Measurements from ENCODE around the gene AKAP6. TPM values are rescaled to one million over a fixed set of nuclear protein-coding genes. Genes with fewer than 3 reads are reported as not detected.

AKAP6 gene
- total and polyA plus RNA-seq, 12 donors, result 0.71 to 24.7 (median 8.1) TPM

GRCh38 chr14:32595497-32595896 lies 266.4 kb downstream of the AKAP6 start:
- no peak overlapping the region for H3K4me3 ChIP-seq
- no peak for DNase-seq
- 90 to 99% (median 95%) methylated on average over 4 of the region's 4 CpGs for WGBS, 4 donors
- no peak for TF ChIP-seq CTCF (IDR thresholded peaks at IDR 0.05)
- no peak for TF ChIP-seq POLR2A (IDR thresholded peaks at IDR 0.05)
- no peak overlapping the region for H3K27ac ChIP-seq
- no peaks in the 10 kb centered on the region for H3K36me3 ChIP-seq (replicated peaks in 1 of 2)
- intact Hi-C loops (cut with DNase I), result no loop called here
- peaks cover 0 to 9% of the 10 kb centered on the region in 2 donors for H3K4me1 ChIP-seq (replicated peaks in 1 of 2)
- H3K9me3 ChIP-seq (replicated peaks in 1 of 3), result no peaks in the 10 kb centered on the region
- no peaks in the 10 kb centered on the region for H3K27me3 ChIP-seq

GRCh38 chr14:32596390-32596789 lies 267.3 kb downstream of the AKAP6 start:
- no peak overlapping the region for H3K27ac ChIP-seq
- H3K4me1 ChIP-seq (replicated peaks in 1 of 2), result peaks cover 0 to 9% of the 10 kb centered on the region in 2 donors
- WGBS, 4 donors, result 94 to 96% (median 96%) methylated on average over 2 of the region's 2 CpGs
- no peak for DNase-seq
- TF ChIP-seq POLR2A (IDR thresholded peaks at IDR 0.05), result no peak
- TF ChIP-seq CTCF (IDR thresholded peaks at IDR 0.05), result no peak
- H3K36me3 ChIP-seq (replicated peaks in 1 of 2), result no peaks in the 10 kb centered on the region
- intact Hi-C loops (cut with DNase I), result no loop called here
- no peaks in the 10 kb centered on the region for H3K27me3 ChIP-seq
- H3K9me3 ChIP-seq (replicated peaks in 1 of 3), result no peaks in the 10 kb centered on the region
- H3K4me3 ChIP-seq, result no peak overlapping the region

GRCh38 chr14:32597771-32598170 lies 268.7 kb downstream of the AKAP6 start:
- DNase-seq, result no peak
- Histone ChIP-seq H3K27me3 (no peaks in the 10 kb centered on the region), H3K36me3 (replicated peaks in 1 of 2) (no peaks in the 10 kb centered on the region), H3K27ac (no peak overlapping the region), H3K4me1 (replicated peaks in 1 of 2) (peaks cover 0 to 9% of the 10 kb centered on the region in 2 donors), H3K4me3 (no peak overlapping the region), H3K9me3 (replicated peaks in 1 of 3) (no peaks in the 10 kb centered on the region)
- intact Hi-C loops (cut with DNase I), result no loop called here
- no peak for TF ChIP-seq CTCF (IDR thresholded peaks at IDR 0.05)
- TF ChIP-seq POLR2A (IDR thresholded peaks at IDR 0.05), result no peak
- 77 to 88% (median 85%) methylated on average over 2 of the region's 2 CpGs for WGBS, 4 donors

GRCh38 chr14:32601069-32601468 lies 272.0 kb downstream of the AKAP6 start:
- Histone ChIP-seq H3K27ac (no peak overlapping the region), H3K4me3 (no peak overlapping the region), H3K27me3 (no peaks in the 10 kb centered on the region), H3K36me3 (replicated peaks in 1 of 2) (no peaks in the 10 kb centered on the region), H3K4me1 (replicated peaks in 1 of 2) (no peaks in the 10 kb centered on the region), H3K9me3 (replicated peaks in 1 of 3) (no peaks in the 10 kb centered on the region)
- 85 to 93% (median 90%) methylated on average over 2 of the region's 2 CpGs for WGBS, 4 donors
- intact Hi-C loops (cut with DNase I), result no loop called here
- TF ChIP-seq CTCF (IDR thresholded peaks at IDR 0.05) (no peak), POLR2A (IDR thresholded peaks at IDR 0.05) (no peak)
- no peak for DNase-seq

Data from adrenal gland (tissue), 12 donors.